ENCODE results near the gene GLYAT.

- no peak for TF ChIP-seq FOXK2 (IDR thresholded peaks at IDR 0.05)
- TF ChIP-seq SP1 (IDR thresholded peaks at IDR 0.05): no peak
- no peak for TF ChIP-seq FOXM1 (IDR thresholded peaks at IDR 0.05; ENCODE audit: borderline replicate concordance)
- TF ChIP-seq PKNOX1 (IDR thresholded peaks at IDR 0.05): no peak
- no peak for TF ChIP-seq LEF1 (IDR thresholded peaks at IDR 0.05; ENCODE audit: borderline replicate concordance)
- no peak for TF ChIP-seq L3MBTL2 (conservative IDR thresholded peaks at IDR 0.05)
- TF ChIP-seq TARDBP (IDR thresholded peaks at IDR 0.05): no peak
- TF ChIP-seq SUZ12 (IDR thresholded peaks at IDR 0.05): no peak
- no peak for TF ChIP-seq NFRKB (IDR thresholded peaks at IDR 0.05)
- no peak for TF ChIP-seq FOXA1 (IDR thresholded peaks at IDR 0.05)
- no peak for TF ChIP-seq BHLHE40 (IDR thresholded peaks at IDR 0.05; ENCODE audit: borderline replicate concordance)
- no peak for TF ChIP-seq ELF4 (IDR thresholded peaks at IDR 0.05)
- no peak for TF ChIP-seq HDGF (IDR thresholded peaks at IDR 0.05; ENCODE audit: borderline replicate concordance)
- no peak for TF ChIP-seq ARNT (IDR thresholded peaks at IDR 0.05)
Measured at GRCh38 chr11:58770166-58770565, 38.4 kb upstream of the GLYAT start.
